Loucy (cell line): ENCODE data around the gene UCK2.

ENCODE experiments used
- H2AFZ ChIP-seq: fragments of 200-600 bp; sonication (generic); 2 replicates; pipeline ENCODE4 v1.6.0; 2016; ENCODE audit warnings: antibody characterized with exemption, mild to moderate bottlenecking, low read length, moderate library complexity
- H3F3A ChIP-seq: fragments of 200-600 bp; 2 replicates; pipeline ENCODE4 v1.6.0; 2016; ENCODE audit warnings: antibody characterized with exemption, low read depth, mild to moderate bottlenecking
- H3K27me3 ChIP-seq: fragments of 200-600 bp; sonication (generic); 2 replicates; pipeline ENCODE4 v1.6.1; 2014; ENCODE audit warnings: low read length, mild to moderate bottlenecking; ENCODE audit not compliant: insufficient read depth, poor library complexity, severe bottlenecking
- H3K36me3 ChIP-seq: fragments of 200-600 bp; sonication (generic); 2 replicates; pipeline ENCODE4 v1.6.1; 2016; ENCODE audit warnings: low read length; ENCODE audit not compliant: insufficient read depth
- H3K4me1 ChIP-seq: fragments of 200-600 bp; sonication (generic); 2 replicates; pipeline ENCODE4 v1.5.1; 2014; ENCODE audit warnings: low read length, mild to moderate bottlenecking; ENCODE audit not compliant: insufficient read depth, poor library complexity, severe bottlenecking
- H3K4me2 ChIP-seq: fragments of 200-600 bp; sonication (generic); 2 replicates; pipeline ENCODE4 v1.6.0; 2014; ENCODE audit warnings: antibody characterized with exemption, low read length, low read depth, mild to moderate bottlenecking; ENCODE audit not compliant: poor library complexity, severe bottlenecking
- H3K4me3 ChIP-seq: fragments of 200-600 bp; sonication (generic); 2 replicates; pipeline ENCODE4 v1.5.1; 2014; ENCODE audit warnings: low read length, mild to moderate bottlenecking, mixed read lengths; ENCODE audit not compliant: poor library complexity, severe bottlenecking
- H3K79me2 ChIP-seq: fragments of 200-600 bp; sonication (generic); 2 replicates; pipeline ENCODE4 v1.6.1; 2014; ENCODE audit warnings: low read length; ENCODE audit not compliant: insufficient read depth
- H3K9ac ChIP-seq: fragments of 200-600 bp; sonication (generic); 2 replicates; pipeline ENCODE4 v1.6.0; 2014; ENCODE audit warnings: mild to moderate bottlenecking, low read depth, low read length, moderate library complexity; ENCODE audit not compliant: poor library complexity, severe bottlenecking
- H3K9me2 ChIP-seq: fragments of 200-600 bp; sonication (generic); replicated peaks from 2 replicates; pipeline ENCODE4 v1.6.1; 2016; ENCODE audit warnings: low read depth, low read length, mixed read lengths
- H3K9me3 ChIP-seq: fragments of 200-600 bp; sonication (generic); 2 replicates; pipeline ENCODE4 v1.6.1; 2014; ENCODE audit warnings: mild to moderate bottlenecking, antibody characterized with exemption, low read length, low read depth; ENCODE audit not compliant: insufficient read depth
- H4K20me1 ChIP-seq: fragments of 200-600 bp; sonication (generic); 2 replicates; pipeline ENCODE4 v1.6.0; 2014; ENCODE audit warnings: antibody characterized with exemption, low read length, mild to moderate bottlenecking; ENCODE audit not compliant: insufficient read depth, poor library complexity, severe bottlenecking
- CTCF ChIP-seq: fragments of 200-600 bp; sonication (generic); conservative IDR thresholded peaks from 2 replicates; pipeline ENCODE4 v1.5.1; 2014; ENCODE audit warnings: mild to moderate bottlenecking, antibody characterized with exemption, low read length
- EZH2phosphoT487 ChIP-seq: fragments of 200-600 bp; IDR thresholded peaks from 2 replicates; pipeline ENCODE4 v1.6.1; 2018; ENCODE audit warnings: antibody characterized with exemption, mild to moderate bottlenecking, moderate library complexity, borderline replicate concordance

Gene UCK2

GRCh38 chr1:165947797-165948455 lies 120.5 kb downstream of the UCK2 start:
- no peak overlapping the region for H3K9ac ChIP-seq
- TF ChIP-seq EZH2phosphoT487 (no peak), CTCF (no peak)
- no peak overlapping the region for H3K4me2 ChIP-seq
- no peaks in the 10 kb centered on the region for H3K9me2 ChIP-seq
- no peaks in the 10 kb centered on the region for H3F3A ChIP-seq
- no peaks in the 10 kb centered on the region for H4K20me1 ChIP-seq
- no peaks in the 10 kb centered on the region for H3K27me3 ChIP-seq
- no peaks in the 10 kb centered on the region for H3K4me1 ChIP-seq
- H3K4me3 ChIP-seq = no peak overlapping the region
- no peaks in the 10 kb centered on the region for H3K36me3 ChIP-seq
- H3K9me3 ChIP-seq = no peaks in the 10 kb centered on the region
- H3K79me2 ChIP-seq = no peaks in the 10 kb centered on the region
- no peak overlapping the region for H2AFZ ChIP-seq

- no peaks in the 10 kb centered on the region for H3K9me3 ChIP-seq
- H2AFZ ChIP-seq = no peak overlapping the region
- no peaks in the 10 kb centered on the region for H3K36me3 ChIP-seq
- no peaks in the 10 kb centered on the region for H3K4me1 ChIP-seq
- no peaks in the 10 kb centered on the region for H3K79me2 ChIP-seq
- no peak overlapping the region for H3K9ac ChIP-seq
- no peak overlapping the region for H3K4me2 ChIP-seq
- H3K9me2 ChIP-seq = no peaks in the 10 kb centered on the region
- no peaks in the 10 kb centered on the region for H3K27me3 ChIP-seq
- no peaks in the 10 kb centered on the region for H3F3A ChIP-seq
- no peak for TF ChIP-seq EZH2phosphoT487
- no peak overlapping the region for H3K4me3 ChIP-seq
- H4K20me1 ChIP-seq = no peaks in the 10 kb centered on the region
These were observed 122.1 kb downstream of the UCK2 start for GRCh38 chr1:165949335-165950130.

- Histone ChIP-seq H3K9me3 (no peaks in the 10 kb centered on the region), H3K4me2 (no peak overlapping the region), H3K36me3 (no peaks in the 10 kb centered on the region), H2AFZ (no peak overlapping the region), H3F3A (no peaks in the 10 kb centered on the region), H3K9me2 (no peaks in the 10 kb centered on the region), H3K27me3 (no peaks in the 10 kb centered on the region), H3K4me3 (no peak overlapping the region), H3K4me1 (no peaks in the 10 kb centered on the region), H4K20me1 (no peaks in the 10 kb centered on the region), H3K9ac (no peak overlapping the region), H3K79me2 (no peaks in the 10 kb centered on the region)
- no peak for TF ChIP-seq CTCF
- TF ChIP-seq EZH2phosphoT487 = no peak
These were observed 127.5 kb downstream of the UCK2 start for GRCh38 chr1:165954940-165955339.
